ENCODE measurements around the gene SPATS2. TPM values are rescaled to one million over a fixed set of nuclear protein-coding genes. Genes with fewer than 3 reads are reported as not detected.

The SPATS2 gene
- total RNA-seq, 2 experiments from 2014 or later, result 22.7 to 36.4 TPM

DNA sequence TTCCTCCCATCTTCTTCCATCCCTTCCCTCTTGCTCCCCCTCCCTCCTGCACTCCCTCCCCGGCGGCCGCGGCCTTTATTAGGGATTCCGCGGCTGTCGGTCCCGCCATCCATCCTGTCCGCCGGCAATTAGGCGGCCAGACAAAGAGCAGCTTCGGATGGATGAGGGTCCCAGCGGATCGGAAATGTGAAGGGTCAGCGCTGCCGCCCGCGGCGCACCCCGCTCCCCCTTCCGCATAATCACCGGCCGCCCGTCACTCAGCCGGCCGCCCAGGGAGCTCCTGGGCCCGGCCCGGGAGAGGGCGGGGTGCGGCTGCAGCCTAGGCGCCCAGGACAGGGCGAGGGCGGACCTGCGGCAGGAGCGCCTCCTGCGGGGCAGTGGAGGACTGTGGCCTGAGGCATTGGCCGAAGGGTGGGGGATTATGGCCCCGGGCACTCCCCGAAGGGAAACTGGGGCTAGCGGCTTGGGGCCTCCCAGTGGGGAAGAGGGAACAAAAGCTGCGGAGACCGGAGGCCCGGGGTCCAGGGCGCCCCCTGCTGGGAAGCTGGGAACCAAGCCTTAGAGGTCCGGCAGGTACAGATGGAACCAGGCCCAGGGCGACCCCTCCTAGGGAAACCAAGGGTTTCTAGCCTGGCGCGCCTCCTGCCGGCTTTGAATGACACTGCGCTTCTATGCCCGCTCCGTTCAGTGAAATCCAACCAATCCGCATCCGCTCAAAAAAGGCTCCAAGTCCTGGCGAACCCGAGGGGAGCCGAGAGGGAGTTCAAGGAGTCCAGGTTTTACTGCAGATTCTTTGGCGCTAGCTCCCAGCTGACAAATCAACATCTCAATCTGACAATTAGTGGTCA is 25.0 kb upstream of the SPATS2 start:
- peaks cover 51% of the 10 kb centered on the region for H3K4me1 ChIP-seq (ENCODE audit: insufficient read depth, low read length, poor library complexity, severe bottlenecking)
- BruUV-seq (replicated peaks), result no TSS peak
- TF ChIP-seq, protein P1, sequence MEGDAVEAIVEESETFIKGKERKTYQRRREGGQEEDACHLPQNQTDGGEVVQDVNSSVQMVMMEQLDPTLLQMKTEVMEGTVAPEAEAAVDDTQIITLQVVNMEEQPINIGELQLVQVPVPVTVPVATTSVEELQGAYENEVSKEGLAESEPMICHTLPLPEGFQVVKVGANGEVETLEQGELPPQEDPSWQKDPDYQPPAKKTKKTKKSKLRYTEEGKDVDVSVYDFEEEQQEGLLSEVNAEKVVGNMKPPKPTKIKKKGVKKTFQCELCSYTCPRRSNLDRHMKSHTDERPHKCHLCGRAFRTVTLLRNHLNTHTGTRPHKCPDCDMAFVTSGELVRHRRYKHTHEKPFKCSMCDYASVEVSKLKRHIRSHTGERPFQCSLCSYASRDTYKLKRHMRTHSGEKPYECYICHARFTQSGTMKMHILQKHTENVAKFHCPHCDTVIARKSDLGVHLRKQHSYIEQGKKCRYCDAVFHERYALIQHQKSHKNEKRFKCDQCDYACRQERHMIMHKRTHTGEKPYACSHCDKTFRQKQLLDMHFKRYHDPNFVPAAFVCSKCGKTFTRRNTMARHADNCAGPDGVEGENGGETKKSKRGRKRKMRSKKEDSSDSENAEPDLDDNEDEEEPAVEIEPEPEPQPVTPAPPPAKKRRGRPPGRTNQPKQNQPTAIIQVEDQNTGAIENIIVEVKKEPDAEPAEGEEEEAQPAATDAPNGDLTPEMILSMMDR (conservative IDR thresholded peaks at IDR 0.05; ENCODE audit: low read length), result peak; percentile 99
- no peak for TF ChIP-seq EZH2phosphoT487 (IDR thresholded peaks at IDR 0.05; ENCODE audit: borderline replicate concordance, low read depth, low read length)
- H3K9me3 ChIP-seq (ENCODE audit: low read length), result no peaks in the 10 kb centered on the region
- H3K36me3 ChIP-seq (ENCODE audit: insufficient read depth, low read length), result no peaks in the 10 kb centered on the region
- no peaks in the 10 kb centered on the region for H3K9me2 ChIP-seq (ENCODE audit: insufficient read depth, low read length)
- ChIA-PET POLR2A (interaction anchor here (0.5 to 2.2 kb wide), 2 partner anchors 25 to 106 kb away, joined by 3 to 6 read pairs; partner anchors contain the start of gene SPATS2), CTCF (ENCODE audit: unreplicated experiment) (interaction anchor here (1.0 to 1.2 kb wide), 3 partner anchors 19 to 163 kb away, joined by 3 read pairs; partner anchors contain the start of genes SPATS2 and TROAP)
- no peaks in the 10 kb centered on the region for H4K20me1 ChIP-seq (ENCODE audit: insufficient read depth, low read length)
- H3K79me2 ChIP-seq (ENCODE audit: insufficient read depth, low read depth, low read length), result no peaks in the 10 kb centered on the region
- peak overlapping the region; percentile 67 for H3K4me2 ChIP-seq (ENCODE audit: low read length)
- intact Hi-C loops (cut with micrococcal nuclease; ENCODE audit: unreplicated experiment), result loop anchor here (1.0 kb wide), 1 partner anchor 54 kb away; no protein-coding TSS in a partner anchor
- H3K4me3 ChIP-seq (ENCODE audit: low read depth, low read length, poor library complexity, severe bottlenecking), result peak overlapping the region; percentile 57
- H3K27ac ChIP-seq (ENCODE audit: low read depth, low read length, poor library complexity, severe bottlenecking), result no peak overlapping the region
- peak; percentile 93 for DNase-seq (ENCODE audit: low spot score)
- peak overlapping the region; percentile 60; the same call in 1 of the 2 replicates for H2AFZ ChIP-seq (ENCODE audit: low read length)

DNA sequence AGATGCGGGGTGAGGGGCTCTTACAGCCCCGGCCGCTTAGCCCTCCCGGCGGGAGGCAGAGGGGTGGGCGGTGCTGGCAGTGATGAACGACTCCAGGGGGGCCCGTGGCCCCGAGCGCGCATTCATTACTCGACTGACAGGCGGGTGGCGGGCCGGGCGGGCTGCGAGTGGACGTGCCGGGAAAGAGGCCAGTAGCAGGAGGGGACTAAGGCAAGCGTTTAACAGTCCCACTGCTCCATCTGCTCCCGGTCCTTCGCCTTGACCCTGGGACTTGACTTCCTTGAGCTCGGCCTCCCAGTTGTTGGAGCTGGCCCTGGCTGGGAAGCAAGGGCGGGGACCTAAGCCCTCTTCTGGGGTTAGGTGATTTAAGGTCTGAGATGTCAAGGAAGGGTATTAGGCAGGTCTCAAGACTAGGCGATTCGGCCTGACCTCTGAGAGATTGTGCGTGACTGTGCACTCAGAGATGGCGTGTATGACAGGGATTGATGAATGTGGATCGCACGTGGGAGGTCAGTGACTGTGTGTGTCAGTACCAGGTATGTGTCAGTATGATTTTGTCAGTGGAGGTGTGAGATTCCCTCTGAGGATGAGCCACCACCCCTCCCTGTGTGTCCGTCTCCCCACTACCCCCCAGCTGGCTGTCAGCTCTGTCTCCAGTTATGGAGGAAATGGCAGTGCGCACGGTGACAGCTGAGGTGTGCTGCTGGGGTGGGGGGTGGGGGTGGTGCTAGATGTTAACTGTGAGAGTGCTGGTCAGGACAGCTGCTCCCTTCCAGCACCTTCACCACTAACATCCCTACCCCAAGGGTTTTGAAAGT is 24.1 kb upstream of the SPATS2 start:
- POLR2A ChIA-PET, result interaction anchor here (0.5 to 2.2 kb wide), 4 partner anchors 20 to 172 kb away, joined by 3 to 6 read pairs (median 3); partner anchors contain the start of genes SPATS2 and TROAP
- H3K9me2 ChIP-seq (ENCODE audit: insufficient read depth, low read length), result no peaks in the 10 kb centered on the region
- no peak overlapping the region for H3K27ac ChIP-seq (ENCODE audit: low read depth, low read length, poor library complexity, severe bottlenecking)
- H3K79me2 ChIP-seq (ENCODE audit: insufficient read depth, low read depth, low read length), result no peaks in the 10 kb centered on the region
- peak overlapping the region; percentile 60; the same call in 1 of the 2 replicates for H2AFZ ChIP-seq (ENCODE audit: low read length)
- peak overlapping the region; percentile 67 for H3K4me2 ChIP-seq (ENCODE audit: low read length)
- no peaks in the 10 kb centered on the region for H3K36me3 ChIP-seq (ENCODE audit: insufficient read depth, low read length)
- H3K9me3 ChIP-seq (ENCODE audit: low read length), result no peaks in the 10 kb centered on the region
- CTCF ChIA-PET (ENCODE audit: unreplicated experiment), result interaction anchor here (0.7 to 1.2 kb wide), 3 partner anchors 11 to 162 kb away, joined by 3 to 4 read pairs (median 3); partner anchors contain the start of gene TROAP
- intact Hi-C loops (cut with micrococcal nuclease; ENCODE audit: unreplicated experiment), result loop anchor here (1.0 kb wide), 1 partner anchor 55 kb away; no protein-coding TSS in a partner anchor
- peak overlapping the region; percentile 57 for H3K4me3 ChIP-seq (ENCODE audit: low read depth, low read length, poor library complexity, severe bottlenecking)
- BruUV-seq (replicated peaks), result no TSS peak
- no peak for TF ChIP-seq EZH2phosphoT487 (IDR thresholded peaks at IDR 0.05; ENCODE audit: borderline replicate concordance, low read depth, low read length)
- TF ChIP-seq, protein P1 (conservative IDR thresholded peaks at IDR 0.05; ENCODE audit: low read length), result no peak
- H4K20me1 ChIP-seq (ENCODE audit: insufficient read depth, low read length), result no peaks in the 10 kb centered on the region
- peaks cover 55% of the 10 kb centered on the region for H3K4me1 ChIP-seq (ENCODE audit: insufficient read depth, low read length, poor library complexity, severe bottlenecking)
- peak; percentile 54 for DNase-seq (ENCODE audit: low spot score)
